ENCODE data around the gene LIN7A.

Gene LIN7A

GRCh38 chr12:80860206-80860605 lies 77.5 kb downstream of the LIN7A start:
- TF ChIP-seq CTCF (IDR thresholded peaks at IDR 0.05; ENCODE audit: low read depth, low read length): no peak
- no peak for DNase-seq (ENCODE audit: low read depth, low spot score)
- in situ Hi-C loops (cut with HindIII; ENCODE audit: low sequenced_read_pairs): no loop called here
- H3K4me3 ChIP-seq (ENCODE audit: low read depth, low read length): no peak overlapping the region

- peak; percentile 24 for DNase-seq (ENCODE audit: low read depth, low spot score)
- H3K4me3 ChIP-seq (ENCODE audit: low read depth, low read length): no peak overlapping the region
- no peak for TF ChIP-seq CTCF (IDR thresholded peaks at IDR 0.05; ENCODE audit: low read depth, low read length)
- in situ Hi-C loops (cut with HindIII; ENCODE audit: low sequenced_read_pairs): no loop called here
Observed at GRCh38 chr12:80858356-80858755, 79.4 kb downstream of the LIN7A start.

GRCh38 chr12:80857311-80857710 lies 80.4 kb downstream of the LIN7A start:
- H3K4me3 ChIP-seq (ENCODE audit: low read depth, low read length): no peak overlapping the region
- peak; percentile 56 for DNase-seq (ENCODE audit: low read depth, low spot score)
- in situ Hi-C loops (cut with HindIII; ENCODE audit: low sequenced_read_pairs): no loop called here
- no peak for TF ChIP-seq CTCF (IDR thresholded peaks at IDR 0.05; ENCODE audit: low read depth, low read length)

- DNase-seq (ENCODE audit: low read depth, low spot score): no peak
- no peak overlapping the region for H3K4me3 ChIP-seq (ENCODE audit: low read depth, low read length)
- in situ Hi-C loops (cut with HindIII; ENCODE audit: low sequenced_read_pairs): no loop called here
- TF ChIP-seq CTCF (IDR thresholded peaks at IDR 0.05; ENCODE audit: low read depth, low read length): no peak
Observed at GRCh38 chr12:80849337-80849736, 88.4 kb downstream of the LIN7A start.

- in situ Hi-C loops (cut with HindIII; ENCODE audit: low sequenced_read_pairs): no loop called here
- no peak overlapping the region for H3K4me3 ChIP-seq (ENCODE audit: low read depth, low read length)
- no peak for DNase-seq (ENCODE audit: low read depth, low spot score)
- TF ChIP-seq CTCF (IDR thresholded peaks at IDR 0.05; ENCODE audit: low read depth, low read length): no peak
Observed at GRCh38 chr12:80848858-80849257, 88.9 kb downstream of the LIN7A start.

- TF ChIP-seq CTCF (IDR thresholded peaks at IDR 0.05; ENCODE audit: low read depth, low read length): no peak
- no peak overlapping the region for H3K4me3 ChIP-seq (ENCODE audit: low read depth, low read length)
- no peak for DNase-seq (ENCODE audit: low read depth, low spot score)
- in situ Hi-C loops (cut with HindIII; ENCODE audit: low sequenced_read_pairs): no loop called here
Observed at GRCh38 chr12:80847575-80847974, 90.2 kb downstream of the LIN7A start.

- no peak overlapping the region for H3K4me3 ChIP-seq (ENCODE audit: low read depth, low read length)
- TF ChIP-seq CTCF (IDR thresholded peaks at IDR 0.05; ENCODE audit: low read depth, low read length): no peak
- in situ Hi-C loops (cut with HindIII; ENCODE audit: low sequenced_read_pairs): no loop called here
- no peak for DNase-seq (ENCODE audit: low read depth, low spot score)
Observed at GRCh38 chr12:80846952-80847351, 90.8 kb downstream of the LIN7A start.

Data from astrocyte of the spinal cord (primary cell).